NK-92 treated with Interleukin-12 subunit alpha and Interleukin-12 subunit beta, amount 100 ng/mL, for 24 hours (cell line): ENCODE data around the gene ATAD3C.
A peak's percentile ranks its signal among the peaks of the same experiment; 100 is the strongest.
"Not testable (repeated sequence)": the region's sequence is repeated elsewhere in the genome, so short reads cannot be mapped to it uniquely, and the experiment has no call there.

ENCODE experiments used
- DNase-seq: peaks from one replicate; lab custom pipeline; 2025; lab: John Stamatoyannopoulos, UW

ATAD3C gene, protein sequence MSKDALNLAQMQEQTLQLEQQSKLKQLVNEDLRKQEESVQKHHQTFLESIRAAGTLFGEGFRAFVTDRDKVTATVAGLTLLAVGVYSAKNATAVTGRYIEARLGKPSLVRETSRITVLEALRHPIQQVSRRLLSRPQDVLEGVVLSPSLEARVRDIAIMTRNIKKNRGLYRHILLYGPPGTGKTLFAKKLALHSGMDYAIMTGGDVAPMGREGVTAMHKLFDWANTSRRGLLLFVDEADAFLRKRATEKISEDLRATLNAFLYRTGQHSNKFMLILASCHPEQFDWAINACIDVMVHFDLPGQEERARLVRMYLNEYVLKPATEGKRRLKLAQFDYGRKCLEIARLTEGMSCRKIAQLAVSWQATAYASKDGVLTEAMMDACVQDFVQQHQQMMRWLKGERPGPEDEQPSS

DNA sequence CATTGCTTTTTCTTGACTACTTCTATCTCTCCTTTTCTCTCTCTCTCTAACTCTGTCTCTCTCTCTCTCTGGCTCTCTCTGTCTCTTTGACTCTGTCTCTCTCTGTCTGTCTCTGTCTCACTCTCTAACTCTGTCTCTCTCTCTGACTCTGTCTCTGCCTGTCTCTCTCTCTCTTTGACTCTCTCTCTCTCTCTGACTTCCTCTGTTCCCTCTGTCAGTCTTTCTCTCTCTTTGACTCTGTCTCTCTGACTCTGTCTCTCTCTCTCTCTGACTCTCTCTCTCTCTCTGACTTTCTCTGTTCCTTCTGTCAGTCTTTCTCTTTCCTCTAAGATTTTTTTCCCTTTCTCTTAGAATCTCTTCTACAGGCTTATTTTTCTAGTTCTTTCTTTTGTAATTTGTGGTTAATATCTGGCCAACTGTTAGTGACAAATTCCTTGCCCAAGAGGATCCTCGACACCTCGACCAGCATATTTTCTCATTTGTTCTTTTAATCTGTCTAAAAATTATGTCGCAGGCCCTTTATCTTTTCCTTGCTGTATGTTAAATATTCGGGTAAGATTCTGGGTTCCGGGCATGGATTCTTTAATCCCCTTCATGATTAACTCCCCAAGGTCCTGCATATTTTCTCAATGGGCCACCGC is at the start of gene ATAD3C:
Gene ATAD3C, plus strand, starts transcription at position 591 of the 641 bp plus-strand sequence. CDS start 995 bp downstream, outside the sequence.
- no peak for DNase-seq

DNA sequence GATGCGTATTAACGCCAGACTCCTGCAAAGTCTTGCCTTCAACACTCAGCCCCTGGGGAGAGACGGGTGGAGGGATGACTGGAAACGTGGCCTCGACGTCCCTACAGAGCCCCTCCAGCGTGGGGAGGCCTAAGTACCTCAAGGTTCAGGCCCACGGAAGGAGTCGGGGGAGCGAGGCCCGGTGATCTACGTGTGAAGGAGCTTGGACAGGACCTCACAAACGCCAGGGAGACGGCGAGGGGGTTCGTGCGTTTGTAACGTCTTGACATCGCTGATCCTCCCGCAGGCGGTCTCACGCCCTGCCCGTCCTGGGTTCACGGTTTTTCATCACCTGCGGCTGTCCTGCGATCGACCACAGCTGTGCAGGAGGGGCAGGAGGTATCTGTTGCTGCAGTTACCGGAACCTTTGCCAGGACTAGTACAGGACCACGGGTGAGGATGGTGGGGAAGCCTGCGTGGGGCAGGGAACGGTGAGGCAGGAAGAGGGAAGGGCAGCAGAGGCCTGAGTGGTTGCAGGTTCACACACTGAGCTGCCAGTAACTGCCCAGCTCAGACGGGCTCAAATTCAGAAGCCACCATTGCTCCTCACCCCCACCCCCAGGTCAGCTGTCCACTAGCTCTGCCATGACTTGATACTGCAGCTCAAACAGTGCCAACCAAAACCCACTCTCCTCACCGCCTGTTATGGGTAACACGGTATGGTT is 49.5 kb upstream of the ATAD3C start:
- DNase-seq: no peak

DNA sequence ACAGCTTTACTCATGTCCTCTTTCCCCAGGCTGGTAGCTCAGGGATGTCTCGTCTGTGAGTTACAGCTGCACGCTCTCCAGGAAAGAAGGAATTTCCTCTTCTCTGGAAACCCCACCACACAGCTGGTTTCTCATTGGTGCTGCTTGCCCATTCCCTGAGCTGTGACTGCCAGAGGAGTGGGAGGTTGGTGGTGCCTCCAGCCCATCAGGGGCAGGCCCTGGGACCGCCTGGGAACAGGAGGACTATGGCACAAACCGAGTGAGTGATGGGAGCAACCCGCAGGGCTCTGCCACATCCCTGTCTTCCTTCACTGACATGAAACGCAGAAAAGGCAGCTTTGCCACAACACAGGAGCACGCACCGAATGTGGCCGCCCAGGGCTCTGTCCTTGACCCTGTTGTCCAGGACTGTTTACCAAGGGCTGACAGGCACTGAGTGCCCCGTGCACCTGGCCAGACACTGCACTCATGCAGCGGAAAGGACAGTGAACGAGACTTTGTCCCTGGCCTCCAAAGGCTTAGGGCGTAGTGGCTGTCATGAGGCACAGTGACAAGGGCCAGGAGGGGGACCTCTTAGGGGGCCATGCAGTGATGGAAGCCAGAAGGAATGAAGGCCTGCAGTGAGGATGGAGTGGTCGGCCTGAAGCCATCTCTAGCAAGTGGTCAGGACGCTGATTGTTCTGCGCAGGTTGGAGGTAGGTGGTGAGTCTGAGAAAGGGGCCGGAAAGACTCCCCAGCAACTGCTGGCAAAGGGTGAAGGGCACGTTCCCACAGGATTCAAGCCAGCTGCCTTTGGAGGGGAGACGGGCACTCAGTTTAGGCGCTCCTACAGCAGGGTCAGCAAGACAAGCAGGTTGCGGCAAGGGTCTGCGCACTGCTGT is 48.7 kb upstream of the ATAD3C start:
- DNase-seq: no peak

DNA sequence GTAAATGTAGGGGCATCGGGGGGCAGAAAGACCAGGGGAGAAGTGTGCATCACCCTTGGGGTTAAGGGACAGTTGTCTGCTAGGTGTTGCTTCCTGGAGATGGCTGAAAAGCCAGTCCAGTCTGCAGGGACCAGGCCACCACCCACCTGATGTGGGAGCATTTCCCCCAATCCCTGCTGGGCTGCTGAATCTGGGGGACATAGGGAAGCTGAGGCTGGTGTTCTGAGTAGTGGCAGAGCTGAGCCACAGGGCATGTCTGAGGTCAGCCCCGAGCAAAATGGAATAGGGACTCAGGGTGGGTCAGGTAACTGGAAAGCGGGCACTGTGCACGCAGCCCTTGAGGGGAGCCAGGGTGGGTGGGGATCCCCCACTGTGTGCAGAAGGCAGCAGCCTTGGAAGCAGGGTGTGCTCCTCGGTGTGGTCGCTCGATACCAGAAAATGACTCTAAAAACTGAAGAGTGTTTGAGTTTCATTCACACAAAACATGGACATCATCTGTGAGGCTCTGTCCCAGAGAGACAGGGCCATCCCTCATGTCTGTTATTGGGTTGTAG is 48.0 kb upstream of the ATAD3C start:
- no peak for DNase-seq

DNA sequence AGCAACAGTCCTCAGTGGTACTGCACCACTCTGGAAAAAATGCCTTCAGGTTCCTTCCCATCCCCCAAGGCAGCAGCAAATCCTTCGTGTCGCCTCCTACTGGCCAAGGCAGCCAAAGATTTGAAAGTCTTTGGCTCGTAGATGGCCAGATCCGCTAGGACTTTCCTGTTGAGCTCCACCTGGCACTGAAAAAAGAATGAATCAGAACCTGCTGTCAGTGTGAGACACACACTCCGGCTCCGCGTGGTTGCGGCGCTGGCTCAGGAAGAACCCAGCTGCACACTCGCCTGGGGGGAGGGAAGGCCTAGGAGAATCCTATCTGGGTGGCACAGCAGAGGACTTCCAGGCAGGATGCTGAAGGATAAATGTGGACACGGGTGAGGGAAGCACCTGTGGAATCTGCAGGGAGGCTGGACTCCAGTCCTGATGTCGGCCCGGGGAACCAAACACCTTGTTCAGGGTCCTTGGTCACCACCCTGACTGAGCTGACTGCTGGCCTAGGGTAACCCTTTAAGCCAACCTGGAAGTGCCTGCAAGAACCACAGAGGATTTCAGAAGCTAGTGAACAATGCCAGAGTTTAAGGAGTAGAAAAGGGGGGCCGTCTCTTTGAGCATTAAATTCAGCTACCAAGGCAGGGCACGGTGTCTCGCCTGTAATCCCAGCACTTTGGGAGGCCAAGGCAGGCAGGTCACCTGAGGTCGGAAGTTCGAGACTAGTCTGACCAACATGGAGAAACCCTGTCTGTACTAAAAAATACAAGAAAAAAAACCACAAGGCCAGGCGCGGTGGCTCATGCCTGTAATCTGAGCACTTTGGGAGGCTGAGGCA is 47.2 kb upstream of the ATAD3C start:
- no peak for DNase-seq

DNA sequence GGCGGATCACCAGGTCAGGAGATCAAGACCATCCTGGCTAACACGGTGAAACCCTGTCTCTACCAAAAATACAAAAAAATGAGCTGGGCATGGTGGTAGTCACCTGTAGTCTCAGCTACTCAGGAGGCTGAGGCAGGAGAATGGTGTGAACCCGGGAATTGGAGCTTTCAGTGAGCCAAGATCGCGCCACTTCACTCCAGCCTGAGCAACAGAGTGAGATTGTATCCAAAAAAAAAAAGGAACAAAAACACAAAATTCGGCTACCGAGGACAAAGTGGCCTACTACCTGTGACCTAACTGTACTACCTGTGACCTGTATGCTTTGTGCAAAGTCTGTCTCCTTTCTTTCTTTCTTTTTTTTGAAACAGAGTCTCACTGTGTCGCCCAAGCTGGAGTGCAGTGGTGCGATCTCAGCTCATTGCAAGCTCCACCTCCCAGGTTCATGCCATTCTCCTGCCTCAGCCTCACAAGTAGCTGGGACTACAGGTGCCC is 46.5 kb upstream of the ATAD3C start:
- DNase-seq: not testable (repeated sequence)

DNA sequence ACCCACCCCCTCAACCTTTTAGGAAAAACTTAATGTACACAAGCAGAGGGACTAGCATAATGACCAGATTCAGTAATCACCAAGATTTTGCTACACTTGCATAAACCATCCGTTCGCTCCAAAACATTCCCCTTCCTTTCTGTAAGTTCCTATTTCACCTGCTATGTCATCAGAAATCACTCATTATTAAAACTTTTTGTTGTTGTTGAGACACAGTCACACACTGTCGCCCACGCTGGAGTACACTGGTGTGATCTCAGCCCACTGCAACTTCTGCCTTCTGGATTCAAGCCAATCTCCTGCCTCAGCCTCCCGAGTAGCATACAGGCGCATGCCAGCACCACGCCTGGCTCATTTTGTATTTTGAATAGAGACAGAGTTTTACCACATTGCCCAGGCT is 45.8 kb upstream of the ATAD3C start:
- DNase-seq: no peak

DNA sequence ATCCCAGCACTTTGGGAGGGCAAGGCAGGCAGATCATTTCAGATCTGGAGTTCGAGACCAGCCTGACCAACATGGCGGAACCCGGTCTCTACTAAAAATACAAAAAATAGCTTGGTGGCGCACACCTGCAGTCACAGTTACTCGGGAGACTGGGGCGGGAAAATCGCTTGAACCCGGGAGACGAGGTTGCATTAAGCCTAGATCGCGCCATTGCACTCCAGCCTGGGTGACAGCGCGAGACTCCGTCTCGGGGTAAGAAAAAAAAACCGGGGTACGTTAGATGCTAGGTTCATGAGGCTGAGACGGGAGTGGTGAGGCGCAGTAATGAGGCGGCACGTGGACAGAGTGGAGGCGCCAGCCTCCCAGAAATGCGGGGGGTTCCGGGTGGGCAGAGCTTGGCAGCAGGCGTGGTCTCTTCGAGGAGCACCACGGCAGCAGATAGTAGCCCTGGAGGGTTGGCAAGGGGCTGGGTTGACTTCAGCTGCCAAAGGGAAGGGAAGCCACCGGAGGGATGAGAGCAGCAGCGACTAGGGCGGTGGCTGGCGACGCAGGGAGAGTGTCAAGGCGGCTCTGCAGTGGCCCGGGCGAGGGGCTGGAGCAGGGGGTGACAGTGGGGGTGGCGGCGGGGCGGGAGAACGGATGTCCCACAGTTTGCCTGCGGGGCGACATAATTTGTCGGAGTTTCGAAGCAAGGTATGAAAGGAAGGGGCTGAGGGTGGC is 43.2 kb upstream of the ATAD3C start:
- no peak for DNase-seq

DNA sequence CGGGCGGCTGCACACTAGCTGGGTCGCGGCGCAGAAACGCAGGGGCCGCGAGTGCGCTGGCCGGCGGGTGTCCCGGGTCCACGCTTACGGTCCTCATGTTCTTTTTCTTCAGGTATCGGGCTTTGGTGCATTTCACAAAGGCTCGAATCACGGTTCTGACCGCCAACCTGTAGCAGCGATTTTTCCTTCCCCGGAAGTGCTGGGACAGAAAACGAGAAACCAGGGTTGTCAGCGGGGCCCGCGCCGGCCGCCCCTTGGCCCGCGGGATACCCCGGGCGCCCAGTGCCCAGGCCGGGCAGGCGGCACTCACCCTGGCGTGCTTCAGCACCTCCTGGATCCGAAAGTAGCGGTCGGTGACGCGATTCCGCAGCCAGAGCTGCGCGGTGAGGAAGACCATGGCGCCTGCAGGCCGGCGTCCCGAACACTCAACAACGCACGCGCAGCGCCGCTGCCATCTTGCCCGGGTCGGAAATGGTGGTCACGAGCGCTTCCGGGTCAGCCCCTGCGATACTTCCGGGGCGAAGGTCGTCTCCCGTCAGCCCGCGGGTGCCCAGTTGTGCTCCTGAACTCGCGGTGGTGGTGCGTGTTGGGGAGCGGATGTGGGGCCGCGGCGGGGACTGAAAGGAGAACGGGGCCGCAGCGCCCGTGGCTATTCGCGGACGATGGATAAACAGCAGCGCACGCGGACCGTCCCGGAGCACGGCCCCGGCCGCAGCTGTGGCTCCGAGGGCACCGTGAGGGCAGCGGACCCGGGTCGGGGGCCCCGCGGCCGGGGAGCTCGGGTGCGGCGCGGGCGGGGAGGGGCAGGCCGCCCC is 42.5 kb upstream of the ATAD3C start, which contains the start of gene MRPL20:
Gene MRPL20, minus strand, starts transcription at position 473 of the 815 bp plus-strand sequence. Its CDS starts 76 bp downstream, at position 397.
- peak; percentile 92 for DNase-seq

DNA sequence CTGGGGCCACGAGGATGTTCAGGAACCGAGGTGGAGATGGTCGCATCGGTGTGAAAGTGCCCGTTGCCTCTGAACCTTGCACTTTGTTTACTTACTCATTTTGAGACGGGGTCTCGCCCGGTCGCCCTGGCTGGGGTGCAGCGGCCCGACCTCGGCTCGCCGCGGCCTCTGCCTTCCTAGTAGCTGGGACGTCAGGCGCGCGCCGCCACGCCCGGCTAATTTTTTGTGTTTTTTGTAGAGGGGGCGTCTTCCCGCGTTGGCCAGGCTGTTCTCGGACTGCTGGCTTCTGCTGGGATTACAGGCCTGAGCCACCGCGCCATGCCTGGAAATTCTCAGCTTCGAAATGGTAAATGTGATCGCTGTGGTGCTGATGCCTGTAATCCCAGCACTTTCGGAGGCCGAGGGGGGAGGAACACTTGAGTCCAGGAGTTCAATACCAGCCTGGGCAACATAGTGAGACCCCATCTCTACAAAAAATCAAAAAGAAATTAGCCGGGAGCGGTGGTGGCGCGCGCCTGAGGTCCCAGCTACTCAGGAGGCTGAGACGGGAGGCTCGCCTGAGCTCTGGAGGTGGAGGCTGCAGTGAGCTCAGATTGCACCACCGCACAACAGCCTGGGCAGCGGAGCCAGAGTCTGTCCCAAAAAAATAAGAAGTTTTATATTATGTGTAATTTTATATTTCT is 41.7 kb upstream of the ATAD3C start:
- DNase-seq: no peak

DNA sequence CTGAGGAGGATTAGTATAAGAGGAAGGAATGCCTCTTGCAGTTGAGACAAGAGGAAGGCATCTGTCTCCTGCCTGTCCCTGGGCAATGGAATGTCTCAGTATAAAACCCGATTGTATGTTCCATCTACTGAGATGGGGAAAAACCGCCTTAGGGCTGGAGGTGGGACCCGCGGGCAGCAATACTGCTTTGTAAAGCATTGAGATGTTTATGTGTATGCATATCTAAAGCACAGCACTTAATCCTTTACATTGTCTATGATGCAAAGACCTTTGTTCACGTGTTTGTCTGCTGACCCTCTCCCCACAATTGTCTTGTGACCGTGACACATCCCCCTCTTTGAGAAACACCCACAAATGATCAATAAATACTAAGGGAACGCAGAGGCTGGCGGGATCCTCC is 39.3 kb upstream of the ATAD3C start:
- DNase-seq: not testable (repeated sequence)

DNA sequence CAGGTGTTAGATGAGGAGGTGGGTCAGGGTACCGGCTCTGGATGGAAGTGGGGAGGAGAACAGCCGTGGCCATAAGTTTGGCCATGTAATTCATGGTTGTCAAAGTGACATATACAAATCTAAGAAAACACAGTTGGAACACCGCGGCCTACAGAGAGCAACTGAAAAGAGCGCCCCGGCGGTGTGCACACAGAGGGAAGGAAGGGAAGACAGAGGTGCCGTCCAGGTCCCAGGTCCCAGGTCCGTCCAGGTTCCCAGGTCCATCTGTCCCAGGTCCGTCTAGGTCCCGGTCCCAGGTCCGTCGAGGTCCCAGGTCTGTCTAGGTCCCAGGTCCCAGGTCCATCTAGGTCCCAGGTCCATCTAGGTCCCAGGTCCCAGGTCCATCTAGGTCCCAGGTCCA is 37.9 kb upstream of the ATAD3C start:
- DNase-seq: no peak

DNA sequence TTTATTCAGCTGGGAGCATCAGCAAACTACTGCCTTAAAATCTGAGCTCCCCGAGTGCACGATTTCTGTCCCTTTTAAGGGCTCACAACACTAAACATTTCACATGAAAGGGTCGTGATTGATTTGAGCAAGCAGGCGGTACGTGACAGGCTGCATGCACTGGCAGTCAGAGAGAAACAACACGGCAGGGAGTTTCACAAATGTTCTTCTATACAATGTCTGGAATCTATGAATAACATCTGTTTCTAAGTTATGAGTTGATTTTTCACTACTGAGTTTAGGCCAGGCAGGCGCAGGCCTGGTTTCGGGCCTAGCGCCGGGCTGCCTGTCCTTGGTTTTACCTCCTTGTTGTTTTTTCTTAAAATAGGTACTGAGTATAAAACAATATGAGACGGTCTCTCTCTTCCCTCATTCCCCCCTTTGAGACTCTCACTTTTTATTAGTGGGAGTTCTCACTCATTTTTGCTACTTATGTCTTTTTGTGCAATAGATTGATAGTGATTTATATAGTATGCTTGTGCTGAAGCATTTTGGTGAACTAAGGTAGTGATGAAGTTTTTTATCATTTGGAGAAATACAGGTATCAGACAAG is 37.1 kb upstream of the ATAD3C start:
- DNase-seq: not testable (repeated sequence)

DNA sequence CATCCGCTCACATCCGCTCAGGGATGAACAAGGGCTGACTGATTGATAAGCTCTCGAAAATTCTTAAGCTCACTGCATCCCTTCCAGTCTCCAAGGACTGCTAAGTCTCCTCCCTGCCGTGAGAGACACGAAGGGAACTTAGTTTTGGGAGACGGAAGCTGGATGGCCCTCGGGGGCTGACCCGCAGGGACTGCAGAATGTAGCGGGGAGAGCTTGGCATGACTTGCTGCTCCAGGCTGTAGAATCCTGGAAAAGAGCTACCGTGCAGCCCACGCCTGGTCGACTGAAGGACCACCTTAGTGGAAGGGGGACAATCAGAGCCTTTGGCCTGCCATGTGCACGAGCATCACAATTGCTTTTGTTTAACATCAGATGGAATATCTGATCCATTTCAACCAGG is 33.7 kb upstream of the ATAD3C start:
- DNase-seq: no peak

DNA sequence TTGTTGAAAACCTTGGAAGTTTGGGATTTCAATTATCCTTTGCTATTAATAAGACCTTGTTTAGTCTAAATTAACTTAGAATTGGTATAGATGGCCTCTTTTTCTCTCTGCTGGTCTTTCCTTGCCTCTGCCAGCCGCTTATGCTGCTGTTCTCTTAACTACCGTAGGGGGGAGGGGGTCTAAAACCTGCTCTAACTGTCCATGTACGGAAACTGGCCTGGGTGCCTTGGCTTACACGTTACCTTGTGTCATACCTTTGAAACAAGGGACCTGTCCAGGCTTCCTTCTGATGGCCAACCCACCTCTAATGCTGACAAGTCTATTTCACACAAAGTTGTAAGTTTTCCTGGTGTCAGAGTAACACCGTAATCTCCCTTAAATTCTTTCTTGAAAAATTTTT is 32.1 kb upstream of the ATAD3C start:
- not testable (repeated sequence) for DNase-seq

DNA sequence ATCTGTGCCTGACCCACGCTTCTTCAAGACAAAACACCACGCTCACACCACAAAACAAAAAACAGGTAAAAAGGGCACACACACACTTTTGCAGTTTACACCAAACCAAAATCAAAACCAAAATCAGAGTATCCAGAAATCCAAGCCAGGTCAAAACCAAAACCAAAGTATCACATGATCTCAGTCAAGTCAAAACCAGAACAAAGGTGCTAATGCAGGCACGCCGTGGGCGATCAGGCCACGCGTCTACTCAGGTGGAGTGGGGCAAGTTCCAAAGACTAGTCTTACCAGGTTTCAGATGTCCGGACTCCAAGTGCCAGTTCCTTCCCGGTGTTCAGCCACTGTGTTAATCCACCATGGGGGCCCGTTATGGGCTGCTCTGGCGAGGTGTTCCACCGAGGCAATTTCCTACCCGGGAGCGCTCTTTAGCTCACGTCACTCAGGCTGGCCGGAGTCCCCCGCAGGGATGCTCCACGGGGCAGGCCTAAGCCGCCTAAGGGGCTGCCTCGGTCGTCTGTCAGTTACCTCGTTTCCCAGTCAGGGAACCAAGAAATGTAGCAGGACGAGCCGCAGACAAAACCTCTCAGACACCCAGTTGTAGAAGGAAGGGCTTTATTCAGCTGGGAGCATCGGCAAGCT is 31.5 kb upstream of the ATAD3C start:
- not testable (repeated sequence) for DNase-seq
